Upper lobe of left lung (tissue), 6 donors: ENCODE data around the gene OR13C3. TPM values are rescaled to one million over a fixed set of nuclear protein-coding genes. Genes with fewer than 3 reads are reported as not detected.

ENCODE experiments used
- total RNA-seq, 6 donors: library from RNA; depleted of rRNA in 4 of 6; stranded (reverse); fragments of >200 nt in 4 of 6; gene quantifications; one replicate each; pipeline versions ENCODE4 v1.1.0 to v1.2.1, GENCODE V29; 2016 to 2021
- donor health status: DM: no; HTN: no; CAD: no; lungs with moderate emphysema.
- donor health status: DM: no; HTN: yes; CAD: no; lungs with severe emphysema.

Gene OR13C3
- total RNA-seq, 6 donors from 2014 or later = 0.59 TPM; not detected in 5

Other genes starting within 250 kb of the OR13C3 start
- not detected for gene OR13F1, start 32.6 kb downstream of the OR13C3 start, total RNA-seq
- not detected for gene OR13C4, start 9.6 kb downstream of the OR13C3 start, total RNA-seq
- gene OR13C8, start 32.3 kb upstream of the OR13C3 start, total RNA-seq = not detected
- gene OR13C5, start 62.6 kb upstream of the OR13C3 start, total RNA-seq = not detected
- gene OR13C2, start 68.8 kb upstream of the OR13C3 start, total RNA-seq = not detected
- gene OR13C9, start 81.3 kb upstream of the OR13C3 start, total RNA-seq = not detected
- not detected for gene OR13D1, start 157.7 kb upstream of the OR13C3 start, total RNA-seq
- gene NIPSNAP3A, start 210.8 kb upstream of the OR13C3 start, total RNA-seq = 10 to 100 TPM in 4 of 6 donors, 1 to 10 TPM in 2; 7.8 to 31.5 (median 25.5) TPM
- 1 to 10 TPM in 3 of 6 donors, under 1 TPM in 2, not detected in 1; 0.44 to 2.5 (median 1.3) TPM for gene NIPSNAP3B, start 227.3 kb upstream of the OR13C3 start, total RNA-seq